D721Med (cell line): Measurements from ENCODE around the gene GLIS1.

Experiments used
- DNase-seq: peaks from one replicate; pipeline ENCODE4 v3.0.0; 2011; ENCODE audit warnings: low spot score; ENCODE audit not compliant: insufficient read length
- FAIRE-seq: peaks from 2 replicates; lab custom pipeline; 2011; peaks lifted over from hg19 to GRCh38; lab: Jason Lieb, UNC
- TF ChIP-seq, protein P1 (sequence below): IDR thresholded peaks from 2 replicates; pipeline ENCODE4 v1.5.1; 2012; ENCODE audit warnings: mild to moderate bottlenecking, control low read depth; ENCODE audit not compliant: insufficient read depth; ENCODE audit errors: missing control alignments

Gene GLIS1

DNA sequence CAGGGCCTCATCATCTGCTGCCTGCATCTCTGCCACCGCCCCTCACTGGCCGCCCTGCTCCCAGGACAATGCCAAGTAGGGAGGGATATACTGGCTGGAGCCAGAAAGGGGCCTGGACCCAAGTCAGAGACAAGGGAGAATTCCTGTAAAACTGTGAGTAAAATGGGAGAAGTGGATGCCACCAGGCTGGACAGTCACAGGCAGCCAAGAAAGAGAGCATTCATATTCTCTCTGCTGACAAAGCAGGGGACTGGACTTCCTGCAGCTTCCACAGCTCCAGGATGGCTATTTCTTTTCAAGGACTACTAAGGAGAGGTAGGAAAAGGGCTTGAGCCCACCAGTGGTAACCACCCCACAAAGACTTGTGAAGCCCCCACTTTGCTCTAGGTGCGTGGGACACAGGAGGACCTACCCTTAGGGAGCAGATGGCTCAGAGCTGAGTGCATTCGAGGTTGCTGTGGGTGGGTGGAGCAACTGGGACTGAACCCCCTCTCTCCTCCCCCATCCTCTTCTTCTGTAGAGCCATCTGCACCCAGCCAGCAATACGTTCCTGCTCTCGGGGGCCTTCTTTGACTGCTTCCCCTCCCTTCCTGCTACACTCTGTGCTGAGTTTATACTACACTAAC lies 57.5 kb downstream of the GLIS1 start:
- TF ChIP-seq, protein P1, sequence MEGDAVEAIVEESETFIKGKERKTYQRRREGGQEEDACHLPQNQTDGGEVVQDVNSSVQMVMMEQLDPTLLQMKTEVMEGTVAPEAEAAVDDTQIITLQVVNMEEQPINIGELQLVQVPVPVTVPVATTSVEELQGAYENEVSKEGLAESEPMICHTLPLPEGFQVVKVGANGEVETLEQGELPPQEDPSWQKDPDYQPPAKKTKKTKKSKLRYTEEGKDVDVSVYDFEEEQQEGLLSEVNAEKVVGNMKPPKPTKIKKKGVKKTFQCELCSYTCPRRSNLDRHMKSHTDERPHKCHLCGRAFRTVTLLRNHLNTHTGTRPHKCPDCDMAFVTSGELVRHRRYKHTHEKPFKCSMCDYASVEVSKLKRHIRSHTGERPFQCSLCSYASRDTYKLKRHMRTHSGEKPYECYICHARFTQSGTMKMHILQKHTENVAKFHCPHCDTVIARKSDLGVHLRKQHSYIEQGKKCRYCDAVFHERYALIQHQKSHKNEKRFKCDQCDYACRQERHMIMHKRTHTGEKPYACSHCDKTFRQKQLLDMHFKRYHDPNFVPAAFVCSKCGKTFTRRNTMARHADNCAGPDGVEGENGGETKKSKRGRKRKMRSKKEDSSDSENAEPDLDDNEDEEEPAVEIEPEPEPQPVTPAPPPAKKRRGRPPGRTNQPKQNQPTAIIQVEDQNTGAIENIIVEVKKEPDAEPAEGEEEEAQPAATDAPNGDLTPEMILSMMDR, result no peak
- DNase-seq, result no peak
- FAIRE-seq, result no peak

DNA sequence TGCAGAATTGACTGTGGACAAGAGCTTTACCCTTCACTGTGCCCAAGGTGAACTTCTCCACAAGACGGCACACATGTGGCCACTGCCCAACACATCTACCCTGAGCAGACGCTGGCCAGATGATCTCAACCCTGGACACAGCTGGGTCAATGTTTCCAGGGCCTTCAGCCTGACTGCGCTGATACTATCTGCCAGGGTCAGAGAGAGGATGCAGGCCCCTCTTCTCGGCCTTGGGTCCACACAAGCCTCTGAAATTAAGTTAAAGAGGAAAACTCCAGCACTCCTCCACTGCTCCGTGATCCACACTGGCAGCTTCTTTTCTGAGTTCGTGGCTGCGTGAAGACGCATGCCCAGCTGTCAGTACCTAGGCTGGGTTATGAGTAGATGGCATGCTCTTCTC lies 58.1 kb downstream of the GLIS1 start:
- TF ChIP-seq, protein P1, result no peak
- no peak for DNase-seq
- FAIRE-seq, result no peak

DNA sequence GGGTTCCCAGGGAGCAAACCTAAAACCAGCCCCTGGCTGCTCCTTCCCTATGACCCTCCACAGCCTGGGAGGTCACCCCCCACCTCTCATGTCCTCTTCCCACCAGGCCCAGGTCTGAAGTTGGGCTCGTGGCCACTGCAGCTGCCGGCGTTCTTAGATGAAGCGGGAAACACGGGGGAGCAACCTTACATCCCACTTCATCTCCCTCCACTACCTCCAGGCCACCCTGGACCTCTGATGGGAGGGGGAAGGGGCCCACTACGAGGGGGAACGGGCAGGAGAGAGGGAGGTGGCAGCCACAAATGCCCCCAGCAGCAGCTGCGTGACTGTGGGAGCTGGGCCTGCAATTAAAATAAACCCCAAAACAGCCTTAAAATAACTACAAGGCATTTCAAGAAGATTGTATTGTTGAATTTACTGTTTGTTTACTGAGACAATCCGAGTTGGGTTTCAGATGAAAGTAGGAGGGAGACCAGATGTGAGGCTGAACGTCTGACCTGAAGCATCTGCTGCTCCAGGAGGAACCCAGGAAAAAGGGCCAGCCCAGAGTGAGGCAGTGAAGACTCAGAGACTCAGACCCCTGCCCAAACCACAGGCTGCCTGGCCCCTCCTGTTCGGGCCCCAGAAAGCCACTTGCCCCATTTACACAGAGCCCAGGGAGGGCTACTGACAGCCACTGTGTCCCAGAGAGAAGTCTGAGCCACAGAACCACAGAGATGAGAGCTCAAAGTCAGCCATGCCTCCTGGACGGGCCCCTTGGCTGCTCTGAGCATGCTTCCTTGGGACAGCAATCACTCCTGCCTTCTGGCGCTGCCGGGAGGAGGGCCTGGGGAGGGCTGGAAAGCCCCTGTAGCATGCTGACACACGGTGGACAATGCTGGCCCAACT lies 59.8 kb downstream of the GLIS1 start:
- FAIRE-seq, result no peak
- no peak for DNase-seq
- TF ChIP-seq, protein P1, result no peak

DNA sequence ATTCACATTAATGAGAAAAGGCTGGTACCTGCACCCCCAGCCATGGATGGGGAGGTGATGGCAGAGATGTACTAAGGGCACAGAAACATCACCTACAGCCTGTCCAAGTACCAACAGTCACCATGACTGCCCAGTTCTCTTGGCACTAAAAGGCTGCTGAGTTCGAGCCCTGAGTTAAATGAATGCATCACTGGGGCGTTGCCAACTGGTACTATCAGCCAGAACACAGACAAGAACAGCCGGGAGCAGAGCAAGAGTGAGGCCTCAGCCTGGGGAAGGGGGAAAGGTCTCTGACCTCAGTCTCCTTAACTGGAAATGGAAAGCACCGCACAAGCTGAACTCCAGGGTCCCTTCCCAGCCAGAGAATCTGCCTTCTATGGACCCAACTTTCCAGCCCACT lies 60.5 kb downstream of the GLIS1 start:
- FAIRE-seq (no peak), DNase-seq (no peak)
- TF ChIP-seq, protein P1, result no peak

DNA sequence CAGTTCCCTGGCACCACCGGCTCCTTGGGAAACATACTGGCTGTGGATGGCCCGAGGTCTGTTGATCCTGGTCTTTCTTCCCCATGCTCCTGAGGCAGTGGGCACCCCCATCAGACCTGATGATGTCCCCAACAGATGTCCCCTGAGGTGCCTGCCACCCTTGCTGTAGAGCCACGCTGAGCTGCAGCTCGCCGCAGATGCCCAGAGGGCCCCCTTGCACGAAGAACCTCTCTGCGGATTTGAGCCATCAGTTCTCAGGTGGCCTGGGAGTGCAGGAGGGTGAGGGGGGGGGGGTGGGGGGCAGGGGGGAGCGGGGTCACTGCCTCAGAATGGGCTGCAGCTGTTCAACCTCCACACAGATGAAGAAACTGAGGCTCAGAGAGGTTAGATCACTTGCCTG lies 60.9 kb downstream of the GLIS1 start:
- DNase-seq, result no peak
- FAIRE-seq, result no peak
- TF ChIP-seq, protein P1, result no peak

DNA sequence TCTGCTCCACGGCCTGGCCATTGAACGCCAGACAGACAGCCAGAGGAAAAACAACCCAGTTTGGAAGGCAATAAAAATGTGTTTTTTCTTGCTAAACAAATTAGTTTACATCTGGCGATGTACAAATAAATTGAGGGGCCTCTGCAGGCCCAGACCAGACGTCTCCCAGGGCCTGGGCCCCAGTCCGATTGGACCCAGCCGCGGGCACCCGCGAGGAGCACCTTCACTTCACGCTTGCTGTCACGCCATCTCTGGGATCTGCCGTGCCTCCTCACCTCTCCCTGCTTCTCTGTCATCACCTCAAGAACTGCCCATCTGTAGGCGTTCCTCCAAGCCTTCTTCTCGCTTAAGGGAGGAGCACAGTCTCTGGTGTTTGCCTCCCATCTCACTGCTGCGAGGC lies 61.5 kb downstream of the GLIS1 start:
- FAIRE-seq, result no peak

More for the DNA sequence above, 61.5 kb downstream of the GLIS1 start:
- TF ChIP-seq, protein P1, result no peak
- no peak for DNase-seq
